HG03175 (cell line): ENCODE results near the gene INPP5D.
A peak's percentile ranks its signal among the peaks of the same experiment; 100 is the strongest.

Experiments used
- ATAC-seq: cut with Tn5 transposase; IDR thresholded peaks from one replicate; pipeline ENCODE4 v1.9.1; 2021; ENCODE audit warnings: mild to moderate bottlenecking, moderate library complexity; ENCODE audit not compliant: unreplicated experiment

Gene INPP5D

GRCh38 chr2:233251306-233252116 lies 191.4 kb downstream of the INPP5D start, which contains the start of gene ATG16L1:
Gene ATG16L1, plus strand, starts transcription at chr2:233251673. Its CDS starts 155 bp downstream, at chr2:233251828.
- peak; percentile 97 for ATAC-seq

GRCh38 chr2:233252227-233252626 lies 192.1 kb downstream of the INPP5D start:
- ATAC-seq: no peak

GRCh38 chr2:233255151-233255550 lies 195.0 kb downstream of the INPP5D start:
- ATAC-seq: no peak

GRCh38 chr2:233256048-233256447 lies 195.9 kb downstream of the INPP5D start:
- ATAC-seq: no peak
